Activated CD4-positive, CD25-positive, alpha-beta regulatory T cell treated with anti-CD3 and anti-CD28 coated beads, Interleukin-2, amount 50 U/mL, for 24 hours (primary cell): ENCODE data around the gene ZNF319.

Experiments
- ATAC-seq, 2 donors: fragments of 150-1000 bp; cut with Tn5 transposase; one replicate each; pipeline ENCODE4 v1.10.0; 2021; ENCODE audit warnings: mild to moderate bottlenecking in 1 of 2, moderate library complexity in 1 of 2

The ZNF319 gene

DNA sequence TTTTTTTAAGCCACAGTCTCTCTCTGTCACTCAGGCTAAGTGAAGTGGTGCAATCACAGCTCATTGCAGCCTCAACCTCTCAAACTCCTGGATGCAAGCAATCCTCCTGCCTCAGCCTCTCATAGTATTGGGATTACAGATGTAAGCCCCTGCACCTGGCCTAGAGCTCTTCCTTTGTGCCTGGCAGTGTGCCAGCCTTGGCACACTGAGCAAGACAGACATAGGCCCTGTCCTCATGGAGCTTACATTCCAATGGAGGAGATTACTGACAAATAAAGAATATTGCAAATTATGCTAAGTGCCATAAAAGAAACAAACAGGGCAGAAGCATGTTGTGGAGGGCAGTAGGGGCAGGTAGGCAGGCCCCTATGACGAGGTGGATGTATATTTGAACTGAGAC is 28.6 kb downstream of the ZNF319 start:
- no peak for ATAC-seq

DNA sequence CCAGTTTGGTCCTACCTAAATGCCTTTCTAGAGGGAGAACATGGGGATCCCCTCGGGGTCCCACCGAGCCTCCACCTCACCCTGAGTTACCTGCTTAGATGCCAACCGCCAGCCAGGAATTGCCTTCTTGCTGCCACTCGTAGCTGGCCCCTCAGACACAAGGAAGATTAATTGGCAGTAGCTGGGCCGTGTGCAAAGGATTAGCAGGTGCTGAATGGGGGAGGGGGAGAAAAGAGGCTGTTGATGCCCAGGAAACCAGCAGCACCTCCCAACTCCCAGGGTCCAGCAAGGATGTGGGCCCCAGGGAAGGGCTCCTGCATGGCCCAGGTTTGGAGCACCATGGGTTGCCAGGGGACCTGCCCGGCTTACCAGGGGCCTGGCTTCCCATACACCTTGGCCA is 29.5 kb downstream of the ZNF319 start, which contains the start of gene CNGB1:
Gene CNGB1 (minus strand): TSS at position 159 of the 400 bp plus-strand sequence. CDS start 3,842 bp downstream, outside the sequence.
- no peak for ATAC-seq

DNA sequence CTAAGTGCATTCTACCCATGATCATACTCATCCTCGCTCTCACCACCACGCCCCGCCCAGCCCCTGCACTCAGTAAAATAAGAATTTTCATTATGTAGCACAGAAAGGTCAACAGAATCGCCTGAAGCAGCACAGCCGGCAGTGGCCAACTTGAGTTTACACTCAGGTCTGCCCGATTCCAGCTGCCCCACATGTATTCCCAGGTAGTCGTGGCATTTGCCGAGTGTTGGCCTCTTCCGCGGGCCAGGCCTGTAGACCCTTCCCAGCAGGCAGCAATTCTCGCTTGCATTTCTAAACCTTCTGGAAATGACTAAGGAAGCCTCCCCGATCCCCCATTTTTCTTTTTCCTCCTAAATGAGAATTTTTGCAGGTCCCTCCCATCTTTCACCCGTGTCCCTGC is 30.2 kb downstream of the ZNF319 start:
- no peak for ATAC-seq

DNA sequence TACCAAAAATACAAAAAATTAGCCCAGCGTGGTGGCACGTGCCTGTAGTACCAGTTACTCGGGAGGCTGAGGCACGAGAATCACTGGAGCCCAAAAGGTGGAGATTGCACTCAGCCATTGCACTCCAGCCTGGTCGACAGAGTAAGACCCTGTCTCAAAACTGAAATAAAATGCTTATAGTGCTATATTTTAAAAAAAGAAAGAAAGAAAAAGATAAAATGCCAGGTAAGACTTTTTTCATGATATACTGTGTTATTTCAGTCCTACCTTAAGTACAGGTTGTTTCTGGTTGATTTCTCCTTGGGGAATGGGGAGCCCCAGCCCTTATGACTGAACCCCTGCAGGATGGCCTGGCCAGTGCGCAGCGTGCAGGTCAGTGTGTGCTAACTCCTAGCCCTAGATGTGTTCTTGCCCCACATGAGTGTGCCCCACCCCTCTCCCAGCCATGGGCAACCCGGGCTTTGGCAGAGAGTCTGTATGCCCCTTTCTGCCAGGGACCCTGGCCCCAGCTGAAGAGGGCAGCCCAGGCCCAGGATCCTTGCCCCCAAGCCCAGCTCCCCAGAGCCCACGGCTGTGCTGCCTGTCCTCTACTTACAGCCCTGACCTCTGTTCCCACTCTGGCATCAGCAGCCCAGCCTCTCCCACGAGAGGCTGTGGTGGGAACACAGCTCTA is 30.9 kb downstream of the ZNF319 start:
- ATAC-seq, result no peak

DNA sequence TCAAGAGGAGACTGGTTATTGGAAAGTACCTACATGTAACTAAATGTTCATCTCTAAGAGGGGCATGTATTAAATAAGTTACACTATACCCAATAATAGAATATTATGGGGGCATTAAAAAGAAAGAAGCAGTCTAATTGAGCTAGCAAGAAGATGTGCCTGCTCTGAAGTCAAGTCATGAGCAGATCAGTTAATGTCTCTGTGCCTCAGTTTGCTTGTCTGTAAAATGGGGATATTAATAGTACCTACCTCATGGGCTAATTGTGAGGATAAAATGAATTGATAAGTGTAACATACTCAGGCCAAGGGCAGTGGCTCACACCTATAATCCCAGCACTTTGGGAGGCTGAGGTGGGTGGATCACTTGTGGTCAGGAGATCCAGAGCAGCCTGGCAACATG is 32.6 kb downstream of the ZNF319 start:
- ATAC-seq, result no peak

DNA sequence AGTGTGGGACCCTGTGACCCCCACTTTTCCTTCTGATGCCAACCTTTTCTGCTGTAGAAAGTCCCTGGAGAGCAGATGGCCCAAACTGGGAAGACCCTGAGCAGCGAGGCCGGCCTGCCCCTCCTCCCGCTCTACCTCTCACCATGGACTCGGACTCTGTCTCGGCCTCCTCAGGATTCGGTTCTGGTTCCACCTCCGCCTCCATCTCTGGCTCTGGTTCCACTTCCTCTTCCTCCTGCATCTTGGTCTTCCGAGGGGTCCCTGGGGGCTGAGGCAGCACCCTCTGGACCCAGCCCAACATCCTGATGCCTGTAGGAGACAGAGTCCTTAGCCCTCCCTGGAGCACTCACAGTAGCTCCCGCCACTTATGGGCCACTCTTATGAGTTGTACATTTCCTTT is 33.5 kb downstream of the ZNF319 start:
- ATAC-seq, result no peak

DNA sequence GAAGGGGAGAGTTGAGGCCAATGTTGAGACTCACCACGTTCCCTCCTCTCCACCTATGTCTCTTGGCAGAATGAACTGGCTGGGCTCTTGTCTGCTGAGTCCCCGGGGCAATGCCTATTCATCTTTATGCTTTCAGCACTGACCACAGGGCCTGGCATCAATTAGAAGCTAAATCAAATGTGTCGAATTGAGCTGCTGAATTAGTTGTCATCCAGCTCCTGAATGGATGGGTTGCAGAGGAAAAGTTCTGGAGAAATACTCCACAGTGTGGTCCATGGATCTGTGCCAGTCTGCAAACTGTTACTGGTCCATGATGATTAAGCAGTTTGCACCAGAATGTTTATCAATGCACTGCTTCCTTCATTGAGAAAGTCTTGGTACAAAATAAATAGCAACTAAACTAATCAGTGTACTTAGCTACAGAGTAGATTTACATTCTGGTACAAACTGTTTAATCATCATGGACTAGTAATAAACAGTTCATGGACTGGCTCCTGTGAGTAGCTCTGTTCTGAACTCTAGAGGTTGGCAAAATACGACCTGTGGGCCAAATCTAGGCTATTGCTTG is 34.2 kb downstream of the ZNF319 start:
- ATAC-seq, result no peak

DNA sequence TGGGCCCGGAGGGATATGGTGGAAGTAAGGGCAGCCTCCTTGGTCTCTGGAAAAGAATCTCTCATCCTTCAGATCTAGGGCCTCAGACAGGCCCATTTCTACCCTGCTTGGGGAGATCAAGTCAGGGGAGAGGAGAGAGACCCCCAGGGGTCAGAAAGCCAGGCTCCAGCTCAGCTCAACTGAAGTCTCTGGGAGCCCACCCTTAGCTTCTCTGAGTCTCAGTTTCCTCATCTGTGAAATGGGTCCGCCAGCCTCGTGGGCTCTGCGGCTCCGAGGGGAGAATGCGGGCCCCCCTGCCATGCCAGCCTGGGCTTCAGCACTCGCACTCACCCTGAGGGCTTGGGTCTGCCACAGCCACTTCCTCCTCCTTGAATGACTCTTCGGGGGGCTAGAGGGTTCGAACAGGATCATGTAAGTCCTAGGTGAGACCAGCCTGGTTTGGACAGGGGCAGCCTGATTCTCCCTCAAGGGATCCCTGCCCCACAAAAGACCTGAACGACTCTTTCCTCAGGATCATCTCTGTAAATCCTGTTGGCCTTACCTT is 36.2 kb downstream of the ZNF319 start:
- ATAC-seq, result no peak

DNA sequence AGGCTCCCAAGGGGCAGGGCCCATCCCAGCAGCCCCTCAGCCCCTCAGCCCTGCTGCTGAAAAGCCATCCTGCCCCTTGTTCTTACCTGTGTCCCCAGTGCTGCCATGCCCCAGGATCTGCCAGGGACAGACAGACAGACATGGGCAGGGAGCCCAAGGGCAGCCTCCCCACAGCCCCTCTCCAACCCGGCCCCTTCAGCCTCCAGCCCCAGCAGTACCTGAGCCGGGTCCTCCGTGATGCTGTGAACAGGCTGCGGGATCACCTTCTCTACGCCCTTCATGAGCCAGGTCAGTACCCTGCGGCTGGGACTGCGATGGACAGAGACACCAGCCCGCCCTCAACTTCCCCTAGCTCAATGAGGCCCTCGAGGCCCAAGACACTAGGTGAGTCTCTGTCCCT is 37.7 kb downstream of the ZNF319 start:
- no peak for ATAC-seq

DNA sequence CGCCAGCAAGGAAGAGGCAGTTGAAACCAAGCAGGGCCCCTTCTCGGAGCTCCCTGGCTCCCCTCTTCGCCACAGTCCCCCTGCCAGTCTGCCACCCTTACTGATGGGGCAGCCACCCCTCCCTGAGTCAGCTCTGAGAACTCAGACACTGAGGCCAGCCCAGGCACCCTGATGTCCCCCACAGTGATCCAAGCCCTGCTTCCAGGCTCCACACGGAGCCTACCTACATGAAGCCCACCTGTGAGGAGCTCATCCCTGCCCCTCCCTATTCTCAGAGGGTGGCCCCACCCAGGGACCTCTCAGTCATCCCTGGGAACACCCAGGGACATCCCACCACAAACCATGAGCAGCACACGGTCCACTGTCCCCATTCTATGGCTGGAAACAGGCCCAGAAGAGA is 38.4 kb downstream of the ZNF319 start:
- ATAC-seq, result no peak

DNA sequence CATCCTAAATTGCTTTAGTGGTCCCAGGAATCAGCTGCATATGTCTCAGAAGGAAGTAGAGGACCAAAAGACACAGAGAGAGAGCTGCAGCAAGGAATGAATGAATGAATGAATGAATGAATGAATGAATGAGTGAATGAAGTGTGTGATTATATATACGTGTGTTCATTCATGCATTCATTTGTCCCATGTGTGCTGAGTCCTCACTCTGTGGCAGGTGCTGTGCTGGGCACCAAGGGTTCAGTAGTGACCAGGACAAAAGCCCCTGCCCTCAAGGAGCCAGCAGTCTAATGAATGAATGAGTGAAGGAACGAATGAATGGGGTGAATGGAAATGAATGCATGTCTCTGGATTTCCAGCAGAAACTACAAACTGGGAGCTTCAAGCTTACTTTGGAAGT is 38.9 kb downstream of the ZNF319 start:
- ATAC-seq, result no peak

DNA sequence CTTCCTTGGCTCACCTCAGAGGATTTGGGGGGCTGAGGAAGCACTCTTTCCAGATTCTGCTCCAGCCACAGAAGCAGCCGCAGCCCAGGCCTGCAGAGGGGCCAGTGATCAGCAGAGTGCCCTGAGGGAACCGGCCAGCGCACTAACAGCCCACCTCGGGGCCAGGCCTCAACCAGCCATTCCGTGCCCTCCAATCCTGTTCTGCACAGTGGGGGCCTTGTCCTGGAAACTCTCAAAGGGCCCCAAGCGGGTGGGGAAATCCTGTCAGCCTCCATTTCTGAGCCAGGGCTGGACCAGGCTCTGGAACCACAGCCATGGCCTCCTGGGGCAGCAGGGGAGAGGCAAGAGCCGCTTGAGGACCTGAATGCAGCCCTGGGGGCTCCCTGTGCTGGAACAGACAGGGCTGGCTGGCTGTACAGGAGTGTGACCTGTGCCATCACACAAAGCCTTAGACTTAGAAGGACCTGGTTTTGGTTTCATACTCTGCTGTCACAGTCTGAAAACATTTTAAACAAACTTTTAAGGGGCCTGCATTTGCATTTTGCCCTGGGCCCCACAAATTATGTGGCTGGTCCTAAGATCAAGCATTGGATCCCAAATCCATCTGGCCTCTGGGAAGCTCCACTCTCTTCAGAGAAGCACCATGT is 39.5 kb downstream of the ZNF319 start:
- ATAC-seq, result no peak

DNA sequence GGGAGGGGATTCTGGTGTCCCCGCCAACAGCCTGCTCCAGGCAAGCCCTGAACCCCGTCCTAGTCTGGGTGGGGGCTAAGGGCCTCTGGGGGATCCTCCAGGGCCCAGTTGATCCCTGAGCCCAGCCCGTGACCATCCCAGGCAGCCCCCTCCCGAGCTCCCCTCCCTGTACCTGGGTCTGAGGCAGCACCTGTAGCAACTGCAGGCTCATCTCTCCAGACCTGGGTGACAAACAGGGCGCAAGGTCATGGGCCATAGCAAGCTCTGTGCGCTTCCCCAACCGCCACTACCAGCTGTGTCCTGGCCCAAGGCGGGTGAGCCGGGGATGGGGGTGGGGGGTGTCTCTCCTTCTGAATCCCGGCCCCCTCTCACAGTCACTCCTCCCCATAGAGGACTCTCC is 40.2 kb downstream of the ZNF319 start:
- ATAC-seq, result no peak

DNA sequence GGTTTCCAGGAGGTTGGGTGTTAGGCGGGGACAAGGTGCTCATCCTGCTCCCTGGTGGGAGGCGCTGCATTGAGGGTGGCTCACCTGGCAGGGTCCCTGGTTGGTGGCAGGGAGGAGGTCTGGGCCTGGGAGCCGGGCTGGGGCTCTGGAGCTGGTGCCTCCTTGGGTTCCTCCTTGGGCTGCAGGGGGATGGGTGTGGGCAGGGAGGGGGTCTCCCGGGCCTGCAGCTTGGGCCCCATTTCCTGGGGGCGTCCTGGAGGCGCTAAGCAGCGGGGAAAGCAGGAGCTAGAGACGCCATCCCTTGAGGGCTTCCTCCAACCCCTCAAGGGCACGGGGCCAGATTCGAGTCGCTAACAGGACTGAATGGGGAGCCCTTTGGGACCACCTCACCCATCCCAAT is 40.7 kb downstream of the ZNF319 start:
- no peak for ATAC-seq

DNA sequence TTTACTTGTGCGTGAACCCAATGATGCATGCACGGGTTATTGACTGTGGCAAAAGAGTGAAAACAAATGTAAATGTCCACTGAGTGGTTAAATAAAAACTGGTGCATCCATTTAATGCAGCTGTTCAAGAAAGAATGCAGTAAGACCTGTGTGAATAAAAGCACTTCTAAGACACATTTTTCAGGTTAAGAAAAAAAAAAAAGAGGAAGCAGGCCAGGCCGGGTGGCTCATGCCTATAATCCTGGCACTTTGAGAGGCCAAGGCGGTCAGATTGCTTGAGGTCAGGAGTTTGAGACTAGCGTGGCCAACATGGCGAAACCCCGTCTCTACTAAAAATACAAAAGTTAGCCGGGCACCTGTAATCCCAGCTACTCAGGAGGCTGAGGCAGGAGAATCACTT is 41.4 kb downstream of the ZNF319 start:
- ATAC-seq, result no peak

DNA sequence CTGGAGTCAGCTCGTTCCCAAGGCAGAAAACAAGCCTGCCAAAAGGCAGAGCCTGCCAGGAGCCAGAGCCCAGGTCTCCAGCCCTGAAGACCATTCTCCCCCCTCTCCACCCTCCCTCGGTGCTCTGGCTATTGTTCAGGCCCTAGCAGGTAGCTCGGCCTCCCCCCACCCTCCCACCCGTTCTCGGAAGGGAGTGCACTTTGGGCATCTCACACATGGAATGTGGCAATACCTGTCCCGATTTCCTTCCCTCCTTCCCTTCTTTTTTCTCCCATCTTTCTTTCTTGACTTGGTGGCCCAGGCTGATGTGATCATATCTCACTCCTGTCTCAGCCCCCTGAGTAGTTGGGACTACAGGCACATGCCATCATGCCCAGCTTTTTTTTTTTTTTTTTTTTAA is 41.9 kb downstream of the ZNF319 start:
- ATAC-seq, result no peak

DNA sequence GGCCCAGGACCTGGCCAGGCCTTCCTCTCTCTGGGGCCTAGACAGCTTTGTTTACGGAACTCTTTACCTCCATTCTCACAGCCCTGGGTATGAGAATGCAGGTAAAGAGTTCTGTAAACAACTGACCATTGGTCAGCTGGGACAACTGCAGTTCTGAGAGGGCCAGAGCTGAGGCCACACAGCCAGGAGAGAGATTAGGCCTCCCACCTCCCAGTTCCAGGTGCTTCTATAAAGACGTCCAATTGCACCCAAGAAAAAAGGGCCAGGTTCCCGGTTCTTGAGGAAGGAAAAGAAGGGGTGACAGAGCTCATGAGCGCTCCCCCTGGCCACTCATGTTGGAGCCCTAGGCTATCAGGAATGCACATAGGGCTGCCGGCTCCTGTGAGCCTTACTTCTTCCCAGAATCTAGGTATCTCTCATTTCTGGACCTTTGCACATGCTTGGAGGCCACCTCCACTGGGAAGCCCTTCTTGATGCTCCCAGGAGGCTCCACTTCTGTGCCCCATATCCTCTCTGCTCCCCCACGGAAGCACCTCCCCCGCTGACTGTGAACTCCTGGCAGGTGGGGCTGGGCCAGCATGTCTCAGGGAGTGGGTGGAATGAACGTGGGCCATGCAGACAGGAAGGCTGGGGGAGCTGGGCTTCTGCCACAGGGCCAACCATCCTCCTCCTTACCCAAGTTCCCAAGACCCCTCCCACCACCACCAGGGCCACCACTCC is 42.6 kb downstream of the ZNF319 start:
- no peak for ATAC-seq

DNA sequence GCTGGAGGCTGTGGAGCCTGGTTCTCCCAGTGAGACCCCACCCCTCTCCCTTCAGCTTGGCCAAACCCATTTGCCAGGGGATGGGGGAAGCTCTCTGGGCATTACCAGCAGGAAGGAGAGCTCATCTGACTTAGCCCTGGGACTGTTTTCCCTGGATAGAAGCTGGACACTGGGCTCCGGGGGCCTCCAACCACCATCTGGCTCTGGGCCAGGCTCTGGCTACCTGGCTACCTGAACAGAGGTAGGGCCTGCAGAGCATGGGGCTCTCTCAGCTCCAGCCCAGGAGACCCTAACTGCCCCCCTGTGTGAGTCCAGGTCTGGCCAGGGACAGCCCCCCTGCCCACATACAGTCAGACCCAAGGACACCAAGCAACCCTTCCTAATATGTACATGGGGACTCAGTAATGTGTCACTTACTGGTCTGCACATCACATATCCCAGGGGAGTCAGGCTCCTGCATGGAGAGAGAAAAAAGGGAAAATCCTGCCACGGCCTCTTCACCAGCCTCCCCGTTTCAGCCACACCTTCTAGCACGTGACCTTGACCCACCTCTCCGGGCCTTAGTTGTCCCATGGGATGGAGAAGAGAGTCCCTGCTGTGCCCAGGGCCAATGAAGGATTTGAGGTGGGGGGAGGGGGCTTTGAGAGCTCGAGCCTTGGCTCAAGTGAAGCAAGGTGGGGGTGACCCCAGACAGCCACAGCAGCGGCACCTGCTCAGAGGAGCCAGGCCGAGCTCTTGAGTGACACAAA is 43.4 kb downstream of the ZNF319 start:
- no peak for ATAC-seq

DNA sequence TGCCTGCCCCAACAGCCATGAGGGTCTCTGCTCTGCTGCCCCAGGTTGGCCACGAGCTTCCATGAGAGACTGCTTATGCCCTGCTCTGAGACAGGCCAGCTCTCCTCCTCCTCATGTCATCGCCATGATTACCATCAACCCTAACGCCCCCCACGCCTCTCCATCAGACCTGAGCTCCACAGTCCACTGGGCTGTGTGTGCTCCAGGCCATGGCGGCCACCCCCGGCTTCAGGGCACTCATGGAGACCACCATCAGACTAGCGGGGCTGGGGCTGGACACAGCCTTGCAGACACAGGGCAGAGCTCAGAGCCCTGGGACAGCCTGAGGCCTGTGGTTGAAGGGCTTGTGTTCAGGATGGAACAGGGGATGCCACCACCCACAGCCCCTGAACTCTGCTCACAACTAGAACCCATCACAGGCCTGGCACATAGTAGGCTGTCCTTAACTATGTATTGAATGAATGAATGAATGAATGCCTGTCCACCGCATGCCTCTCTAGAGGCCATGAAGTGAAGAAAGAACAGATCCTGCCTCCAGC is 44.1 kb downstream of the ZNF319 start:
- peak in 1 of 2 donors; percentile 27 for ATAC-seq

DNA sequence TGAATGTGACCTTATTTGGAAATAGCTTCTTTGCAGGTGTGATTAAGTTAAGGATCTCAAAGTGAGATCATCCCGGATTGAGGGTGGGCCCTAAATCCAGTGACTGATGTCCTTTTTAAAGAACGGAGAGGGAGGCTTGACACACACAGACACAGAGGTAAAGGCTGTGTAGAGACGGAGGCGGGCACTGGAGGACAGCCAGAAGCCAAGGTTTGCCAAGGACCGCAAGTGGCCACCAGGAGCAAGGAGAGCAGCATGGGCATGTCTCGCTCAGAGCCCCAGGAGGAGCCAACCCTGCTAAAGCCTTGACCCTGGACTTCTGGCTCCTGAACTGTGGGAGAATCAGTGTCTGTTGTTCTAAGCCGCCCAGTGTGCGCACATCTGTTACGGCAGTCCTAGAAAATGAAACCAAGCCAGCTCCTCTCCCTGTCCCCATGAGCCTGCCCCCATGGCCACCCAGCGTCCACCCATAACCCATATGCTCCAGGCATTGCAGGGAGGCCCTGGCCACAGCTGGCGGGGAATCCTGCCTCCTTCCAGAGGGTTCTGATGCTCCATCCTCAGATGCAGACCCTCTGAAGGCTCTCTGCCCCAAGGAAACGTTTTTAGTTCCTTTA is 44.8 kb downstream of the ZNF319 start:
- ATAC-seq, result no peak

DNA sequence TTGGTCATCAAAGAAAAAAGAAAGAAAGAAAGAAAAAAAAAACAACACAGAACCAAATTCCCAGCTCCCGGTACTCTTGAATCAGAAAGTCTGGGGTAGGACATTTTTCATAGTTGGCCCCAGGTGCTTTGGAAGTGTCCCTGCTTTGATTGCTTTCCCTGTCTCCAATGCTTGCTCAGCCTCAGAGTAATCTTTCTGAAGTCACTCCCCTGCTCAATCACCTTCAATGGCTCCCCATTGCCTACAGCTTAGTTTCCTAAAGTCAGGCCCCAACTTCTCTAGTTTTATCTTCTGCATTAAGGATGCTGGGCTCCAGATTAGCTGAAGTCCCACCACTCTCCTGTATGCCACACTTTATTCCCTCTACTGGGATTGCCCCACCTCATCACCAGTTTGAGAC is 46.6 kb downstream of the ZNF319 start:
- ATAC-seq, result no peak

DNA sequence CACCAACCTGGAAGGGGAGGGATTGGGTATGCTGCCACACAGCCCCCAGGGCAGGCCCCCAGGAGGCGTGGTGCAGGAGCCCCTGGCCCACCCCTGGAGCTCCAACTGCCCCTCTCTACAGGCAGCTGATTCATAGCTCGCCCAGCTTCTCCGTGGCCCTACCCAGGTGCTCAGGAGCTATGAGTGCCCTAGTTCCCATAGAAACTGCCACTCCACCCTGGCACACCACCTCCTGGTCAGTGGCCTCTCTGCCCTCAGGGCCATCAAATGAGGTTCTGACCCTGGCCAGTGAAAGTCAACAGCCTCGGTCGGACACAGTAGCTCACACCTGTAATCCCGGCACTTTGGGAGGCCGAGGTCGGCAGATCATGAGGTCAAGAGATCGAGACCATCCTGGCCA is 47.6 kb downstream of the ZNF319 start:
- no peak for ATAC-seq
